ENCODE measurements around the gene KIF14. TPM values are rescaled to one million over a fixed set of nuclear protein-coding genes. Genes with fewer than 3 reads are reported as not detected.
A peak's percentile ranks its signal among the peaks of the same experiment; 100 is the strongest.

The KIF14 gene
- total and polyA plus RNA-seq, 2 of the 8 experiments (the other 6 are each of a cell fraction or from before 2014, with no cell fraction given), result 2.6 to 23.3 TPM

DNA sequence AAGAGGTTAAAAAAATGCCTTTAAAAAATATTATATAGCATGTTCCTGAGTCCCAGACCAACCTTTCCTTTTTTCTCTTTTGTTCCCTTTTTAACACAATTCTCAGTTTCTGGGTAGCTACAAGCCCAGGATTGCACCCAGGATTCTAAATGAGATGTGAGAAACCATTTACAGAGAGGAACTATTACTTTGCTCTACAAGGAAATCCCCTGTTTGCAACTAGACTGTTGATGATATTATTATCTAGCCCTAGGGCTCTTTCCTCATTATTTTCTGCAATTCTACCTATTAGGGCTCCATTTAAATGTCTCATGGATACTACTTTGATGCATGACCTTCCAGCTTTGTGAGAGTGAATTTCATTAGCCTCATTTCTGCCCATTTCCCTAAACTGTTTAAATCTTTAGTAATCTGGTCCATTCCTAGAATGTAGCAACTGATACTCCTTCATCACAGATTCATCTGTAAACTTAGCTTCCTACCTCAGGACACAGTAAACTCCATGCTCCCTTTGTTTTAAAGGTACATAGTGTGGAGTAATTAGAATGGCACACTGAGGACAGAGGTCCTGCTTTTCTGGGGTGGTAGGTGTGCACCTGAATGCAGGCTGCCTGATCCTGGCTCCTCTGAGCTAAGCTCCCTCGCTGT is 7.1 kb upstream of the KIF14 start:
- Histone ChIP-seq H3K27ac (ENCODE audit: low read depth, low read length) (no peak overlapping the region), H3K27me3 (replicated peaks in 1 of 4; ENCODE audit: control insufficient read depth in 3 of 4, extremely low read depth in 1 of 4, insufficient read depth in 3 of 4, low read length in 3 of 4) (no peaks in the 10 kb centered on the region), H3K14ac (ENCODE audit: insufficient read length) (no peak overlapping the region), H3K36me3 (ENCODE audit: control insufficient read depth in 2 of 4, insufficient read depth in 4 of 4, low read length in 3 of 4) (no peaks in the 10 kb centered on the region), H2AK5ac (ENCODE audit: low read depth, low read length) (no peak overlapping the region), H2BK120ac (replicated peaks; ENCODE audit: low read depth, low read length) (no peak overlapping the region), H2BK5ac (ENCODE audit: low read depth, low read length) (no peak overlapping the region), H3K4me2 (ENCODE audit: insufficient read depth in 1 of 2, low read depth in 2 of 2, low read length in 2 of 2) (no peak overlapping the region), H3K4me1 (replicated peaks in 1 of 4; ENCODE audit: control insufficient read depth in 3 of 4, insufficient read depth in 4 of 4, low read length in 3 of 4) (no peaks in the 10 kb centered on the region), H3K4me3 (ENCODE audit: extremely low read depth in 1 of 4, insufficient read depth in 2 of 4, low read depth in 3 of 4, low read length in 4 of 4) (no peak overlapping the region), H3K4ac (replicated peaks; ENCODE audit: insufficient read length, low read depth, low read length) (no peak overlapping the region), H2BK15ac (ENCODE audit: low read length) (no peak overlapping the region), H3K23me2 (ENCODE audit: low read depth, low read length) (no peaks in the 10 kb centered on the region), H3K9me3 (ENCODE audit: insufficient read depth in 2 of 2, low read depth in 1 of 2, low read length in 1 of 2) (no peaks in the 10 kb centered on the region), H2BK20ac (ENCODE audit: low read length) (no peak overlapping the region), H3K79me1 (ENCODE audit: low read depth, low read length) (no peaks in the 10 kb centered on the region), H2BK12ac (ENCODE audit: low read depth, low read length) (no peak overlapping the region), H2AFZ (ENCODE audit: low read length) (0 out of 2 replicates have a peak overlapping the region, but pooled peaks have one; percentile 35), H4K5ac (ENCODE audit: insufficient read length, low read depth, low read length) (no peak overlapping the region), H3K23ac (ENCODE audit: insufficient read length) (no peak overlapping the region), H3K9ac (replicated peaks in 1 of 4; ENCODE audit: extremely low read depth in 1 of 4, low read depth in 3 of 4, low read length in 3 of 4) (no peak overlapping the region), H4K20me1 (replicated peaks in 1 of 2; ENCODE audit: control insufficient read depth in 1 of 2, insufficient read depth in 2 of 2, low read length in 2 of 2) (no peaks in the 10 kb centered on the region), H4K8ac (ENCODE audit: extremely low read depth, insufficient read depth, low read length) (peak overlapping the region; percentile 25; the same call in 1 of the 2 replicates), H4K91ac (replicated peaks; ENCODE audit: insufficient read length, low read length) (no peak overlapping the region), H3K56ac (replicated peaks; ENCODE audit: insufficient read length, low read depth, low read length) (no peak overlapping the region), H3K79me2 (ENCODE audit: control insufficient read depth in 1 of 2, insufficient read depth in 2 of 2, low read length in 2 of 2) (no peaks in the 10 kb centered on the region), H3K18ac (ENCODE audit: extremely low read depth, low read length) (no peak overlapping the region)
- ChIA-PET CTCF (ENCODE audit: partially characterized antibody) (interaction anchor here (0.7 to 1.4 kb wide), 5 partner anchors 17 to 344 kb away, joined by 3 to 5 read pairs (median 3); no protein-coding TSS in a partner anchor), POLR2A (ENCODE audit: partially characterized antibody) (no interaction called here)
- TF ChIP-seq, protein P1, sequence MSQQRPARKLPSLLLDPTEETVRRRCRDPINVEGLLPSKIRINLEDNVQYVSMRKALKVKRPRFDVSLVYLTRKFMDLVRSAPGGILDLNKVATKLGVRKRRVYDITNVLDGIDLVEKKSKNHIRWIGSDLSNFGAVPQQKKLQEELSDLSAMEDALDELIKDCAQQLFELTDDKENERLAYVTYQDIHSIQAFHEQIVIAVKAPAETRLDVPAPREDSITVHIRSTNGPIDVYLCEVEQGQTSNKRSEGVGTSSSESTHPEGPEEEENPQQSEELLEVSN (IDR thresholded peaks at IDR 0.05), result no peak
- no peak for DNase-seq (ENCODE audit: low read depth in 1 of 2, low spot score in 2 of 2)
- FAIRE-seq, result no peak
- WGBS, 2 experiments (ENCODE audit: extremely low coverage in 1 of 2, insufficient coverage in 1 of 2, insufficient read length in 1 of 2, insufficient replicate concordance in 2 of 2, low coverage in 1 of 2, low lambda C conversion rate in 2 of 2, missing lambda C conversion rate in 1 of 2), result 89% methylated on average over 1 of the region's 1 CpG; no CpG with 5 or more reads in 1 of the 2 experiments

Measured in H1 (cell line).